Body of pancreas (tissue), 4 donors: ENCODE measurements around the gene IKZF3.

ENCODE experiments used
- CTCF ChIP-seq, 7 experiments: fragments of 450-650 bp in 4 of 7; fragments of 200-600 bp in 3 of 7; sonication (generic) in 3 of 7; IDR thresholded peaks; one replicate each; pipeline ENCODE4 v1.5.1; 2016 to 2019; ENCODE audit warnings: antibody characterized with exemption in 7 of 7
- POLR2A ChIP-seq, 3 donors: fragments of 450-650 bp; IDR thresholded peaks; one replicate each; pipeline ENCODE4 v1.6.1; 2016; ENCODE audit warnings: antibody characterized with exemption in 3 of 3, mild to moderate bottlenecking in 2 of 3

DNA sequence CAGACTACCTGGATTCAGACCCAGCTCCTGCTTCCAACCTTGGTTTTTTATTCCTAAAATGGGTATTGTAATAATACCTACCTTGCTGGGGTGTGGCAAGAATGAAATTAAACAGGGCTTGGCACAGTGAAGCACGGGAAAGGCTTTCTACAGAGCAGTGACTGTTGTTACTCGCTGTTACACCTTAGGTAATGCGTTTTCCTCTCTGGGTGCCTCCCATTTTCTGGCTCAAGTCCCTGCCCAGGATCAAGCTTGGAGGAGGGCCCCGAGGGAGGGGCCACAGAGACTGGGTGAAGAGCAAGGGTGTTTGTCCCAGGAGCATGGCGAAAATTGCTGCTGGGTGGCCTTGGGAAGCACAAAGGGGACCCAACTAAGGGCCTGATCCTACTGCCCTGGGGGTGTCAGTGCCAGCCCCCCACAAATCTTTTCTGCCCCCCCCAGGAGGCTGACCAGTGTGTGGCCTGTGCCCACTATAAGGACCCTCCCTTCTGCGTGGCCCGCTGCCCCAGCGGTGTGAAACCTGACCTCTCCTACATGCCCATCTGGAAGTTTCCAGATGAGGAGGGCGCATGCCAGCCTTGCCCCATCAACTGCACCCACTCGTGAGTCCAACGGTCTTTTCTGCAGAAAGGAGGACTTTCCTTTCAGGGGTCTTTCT is 147.1 kb downstream of the IKZF3 start:
- no peak for TF ChIP-seq CTCF (IDR thresholded peaks at IDR 0.05)
- TF ChIP-seq POLR2A (IDR thresholded peaks at IDR 0.05): no peak
